SK-N-SH (cell line): ENCODE results near the gene GARRE1. TPM values are rescaled to one million over a fixed set of nuclear protein-coding genes. Genes with fewer than 3 reads are reported as not detected.

Source experiments
- CTCF ChIA-PET: fragments of 300-600, 350-600 bp; formaldehyde crosslinking; extraction: SDS; loops from one replicate; lab custom pipeline; 2021; lab: Yijun Ruan, JAX
- POLR2A ChIA-PET: fragments of 350-600 bp; sonication (Branson Sonifier 250); formaldehyde crosslinking; extraction: SDS; loops from one replicate; lab custom pipeline; 2020; ENCODE audit warnings: antibody characterized with exemption, inconsistent platforms; lab: Yijun Ruan, JAX
- DNase-seq: peaks from one replicate; pipeline ENCODE4 v3.0.0; 2012
- H2AFZ ChIP-seq: fragments of 200-600 bp; sonication (generic); 2 replicates; pipeline ENCODE4 v1.8.1; 2016; ENCODE audit warnings: antibody characterized with exemption, mild to moderate bottlenecking, low read depth
- H3F3A ChIP-seq: fragments of 200-600 bp; sonication (generic); replicated peaks from 2 replicates; pipeline ENCODE3; 2016; ENCODE audit warnings: antibody characterized with exemption, mild to moderate bottlenecking; ENCODE audit not compliant: insufficient read depth
- H3K27ac ChIP-seq, 2 experiments: fragments of 200-500 bp in 1 of 2; fragments of 200-600 bp in 1 of 2; sonication (Bioruptor generic) in 1 of 2; sonication (generic), shearing (Covaris generic) in 1 of 2; 2 replicates each; pipeline versions ENCODE4 v1.5.1 to v1.6.1; 2014 to 2016; ENCODE audit warnings: low read depth in 2 of 2, inconsistent platforms in 1 of 2, low read length in 1 of 2, mild to moderate bottlenecking in 1 of 2, mixed read lengths in 1 of 2
- H3K27me3 ChIP-seq: fragments of 200-600 bp; sonication (generic), shearing (Covaris generic); 2 replicates; pipeline ENCODE4 v1.6.1; 2016; ENCODE audit warnings: mixed run types; ENCODE audit not compliant: insufficient read depth
- H3K36me3 ChIP-seq, 2 experiments: fragments of 200-500 bp in 1 of 2; fragments of 200-600 bp in 1 of 2; sonication (Bioruptor generic) in 1 of 2; sonication (generic) in 1 of 2; replicated peaks in 1 of 2; 2 replicates each; pipeline versions ENCODE3 to v1.5.1; 2014 to 2016; ENCODE audit warnings: low read length in 1 of 2, mild to moderate bottlenecking in 1 of 2; ENCODE audit not compliant: insufficient read depth in 2 of 2, control insufficient read depth in 1 of 2
- H3K4me1 ChIP-seq, 2 experiments: fragments of 200-500 bp in 1 of 2; fragments of 200-600 bp in 1 of 2; sonication (Bioruptor generic) in 1 of 2; sonication (generic), shearing (Covaris generic) in 1 of 2; 2 replicates each; pipeline versions ENCODE4 v1.5.1 to v1.6.1; 2014 to 2016; ENCODE audit warnings: low read depth in 1 of 2, low read length in 1 of 2, mixed run types in 1 of 2; ENCODE audit not compliant: insufficient read depth in 2 of 2, control insufficient read depth in 1 of 2
- H3K4me2 ChIP-seq: fragments of 200-600 bp; sonication (generic), shearing (Covaris generic); 2 replicates; pipeline ENCODE4 v1.6.1; 2017; ENCODE audit warnings: mixed run types
- H3K4me3 ChIP-seq, 2 experiments: fragments of 200-500 bp in 1 of 2; fragments of 200-600 bp in 1 of 2; sonication (Bioruptor generic) in 1 of 2; sonication (generic), shearing (Covaris generic) in 1 of 2; 2 replicates each; pipeline versions ENCODE4 v1.5.1 to v1.8.1; 2014 to 2016; ENCODE audit warnings: low read depth in 2 of 2, inconsistent platforms in 1 of 2, low read length in 1 of 2, mild to moderate bottlenecking in 1 of 2, mixed read lengths in 1 of 2, moderate library complexity in 1 of 2
- H3K79me2 ChIP-seq: fragments of 200-600 bp; sonication (generic); 2 replicates; pipeline ENCODE4 v1.8.1; 2017; ENCODE audit warnings: mild to moderate bottlenecking; ENCODE audit not compliant: insufficient read depth
- H3K9ac ChIP-seq: fragments of 200-600 bp; sonication (generic); 2 replicates; pipeline ENCODE4 v1.6.1; 2017; ENCODE audit warnings: mixed run types
- H3K9me2 ChIP-seq: fragments of 200-600 bp; sonication (generic); 2 replicates; pipeline ENCODE4 v1.6.1; 2017; ENCODE audit warnings: mixed run types
- H3K9me3 ChIP-seq: fragments of 200-600 bp; sonication (generic); 2 replicates; pipeline ENCODE4 v1.6.1; 2017; ENCODE audit warnings: mixed run types, mild to moderate bottlenecking, moderate library complexity
- H4K20me1 ChIP-seq: fragments of 200-600 bp; sonication (generic); 2 replicates; pipeline ENCODE4 v1.6.1; 2017; ENCODE audit warnings: mild to moderate bottlenecking, mixed run types; ENCODE audit not compliant: insufficient read depth
- CHD2 ChIP-seq: fragments of 150-350 bp; IDR thresholded peaks from 2 replicates; pipeline ENCODE4 v1.6.1; 2018; ENCODE audit warnings: low read length; ENCODE audit not compliant: partially characterized antibody
- FOXJ3 ChIP-seq: sonication (generic); formaldehyde crosslinking; IDR thresholded peaks from 2 replicates; pipeline ENCODE4 v1.5.1; 2020; ENCODE audit warnings: mild to moderate bottlenecking, missing genetic modification reagents
- FOXM1 ChIP-seq: IDR thresholded peaks from 2 replicates; pipeline ENCODE4 v1.4.0; 2012; ENCODE audit warnings: low read depth, mild to moderate bottlenecking
- GABPA ChIP-seq: IDR thresholded peaks from 2 replicates; pipeline ENCODE4 v1.4.0; 2012; ENCODE audit warnings: low read depth, mild to moderate bottlenecking
- IRF3 ChIP-seq: fragments of 150-350 bp; IDR thresholded peaks from 2 replicates; pipeline ENCODE4 v1.6.1; 2016; ENCODE audit warnings: mild to moderate bottlenecking, low read depth, low read length
- JUND ChIP-seq: IDR thresholded peaks from 2 replicates; pipeline ENCODE4 v1.4.0; 2012
- MAX ChIP-seq: IDR thresholded peaks from 2 replicates; pipeline ENCODE4 v1.4.0; 2012; ENCODE audit warnings: low read depth
- MEF2A ChIP-seq: IDR thresholded peaks from 2 replicates; pipeline ENCODE4 v1.4.0; 2012; ENCODE audit warnings: low read depth, borderline replicate concordance
- MXI1 ChIP-seq: IDR thresholded peaks from 2 replicates; pipeline ENCODE4 v1.6.1; 2012; ENCODE audit warnings: mild to moderate bottlenecking, low read depth, low read length, improper control_type of control experiment
- NFIC ChIP-seq: IDR thresholded peaks from 2 replicates; pipeline ENCODE4 v1.4.0; 2012; ENCODE audit warnings: borderline replicate concordance
- PBX3 ChIP-seq: IDR thresholded peaks from 2 replicates; pipeline ENCODE4; 2012
- POLR2AphosphoS5 ChIP-seq: IDR thresholded peaks from 2 replicates; pipeline ENCODE4 v1.6.1; 2012; ENCODE audit warnings: low read depth, low read length
- RCOR1 ChIP-seq: fragments of 150-350 bp; IDR thresholded peaks from 2 replicates; pipeline ENCODE4 v1.6.1; 2017; ENCODE audit warnings: antibody characterized with exemption, low read length
- RFX5 ChIP-seq: IDR thresholded peaks from 2 replicates; pipeline ENCODE4 v1.6.1; 2012; ENCODE audit warnings: mild to moderate bottlenecking, improper control_type of control experiment, low read length
- RXRA ChIP-seq: IDR thresholded peaks from 2 replicates; pipeline ENCODE4 v1.4.0; 2012; ENCODE audit warnings: low read depth, mild to moderate bottlenecking, borderline replicate concordance
- TAF1 ChIP-seq: IDR thresholded peaks from 2 replicates; pipeline ENCODE4 v1.6.1; 2012; ENCODE audit warnings: low read depth, mild to moderate bottlenecking, low read length, moderate library complexity, borderline replicate concordance
- TEAD4 ChIP-seq: IDR thresholded peaks from 2 replicates; pipeline ENCODE4 v1.4.0; 2012; ENCODE audit warnings: mild to moderate bottlenecking, borderline replicate concordance; ENCODE audit not compliant: insufficient read depth
- USF1 ChIP-seq: IDR thresholded peaks from 2 replicates; pipeline ENCODE4 v1.4.0; 2012; ENCODE audit warnings: low read depth, borderline replicate concordance
- USF2 ChIP-seq: fragments of 150-350 bp; IDR thresholded peaks from 2 replicates; pipeline ENCODE4 v1.6.1; 2017; ENCODE audit warnings: antibody characterized with exemption, low read length, low read depth, borderline replicate concordance
- YY1 ChIP-seq: IDR thresholded peaks from 2 replicates; pipeline ENCODE4 v1.4.0; 2012; ENCODE audit warnings: low read depth, mild to moderate bottlenecking
- WGBS: methylation state at CpG from one replicate; pipeline ENCODE4 v1.1.6; 2017; ENCODE audit warnings: low lambda C conversion rate; 5-methylcytosine and 5-hydroxymethylcytosine counted together
- polyA plus RNA-seq, 3 experiments: library from polyadenylated mRNA; depleted of rRNA; stranded (reverse); fragments of >200 nt; gene quantifications; 2 replicates each; pipeline ENCODE4 v1.2.3, GENCODE V29; 2012

The GARRE1 gene
- polyA plus RNA-seq, 1 of the 3 experiments (the other 2 are of a cell fraction): 9.7 TPM

- no peaks in the 10 kb centered on the region for H3K27me3 ChIP-seq
- H3K4me2 ChIP-seq: no peak overlapping the region
- no peaks in the 10 kb centered on the region for H4K20me1 ChIP-seq
- POLR2A ChIA-PET: no interaction called here
- H3K4me1 ChIP-seq: no peaks in the 10 kb centered on the region
- peaks cover 0 to 12% of the 10 kb centered on the region in 2 experiments for H3K36me3 ChIP-seq
- CTCF ChIA-PET: no interaction called here
- no peaks in the 10 kb centered on the region for H3K9me2 ChIP-seq
- H3K27ac ChIP-seq: no peak overlapping the region
- TF ChIP-seq USF2 (no peak), NFIC (no peak), MEF2A (no peak), IRF3 (no peak), TEAD4 (no peak), PBX3 (no peak), MAX (no peak)
- peaks cover 3% of the 10 kb centered on the region for H3F3A ChIP-seq
- 95% methylated on average over 4 of the region's 4 CpGs for WGBS
- H3K4me3 ChIP-seq: no peak overlapping the region
- peaks cover 26% of the 10 kb centered on the region for H3K79me2 ChIP-seq
- H3K9ac ChIP-seq: no peak overlapping the region
- H2AFZ ChIP-seq: no peak overlapping the region
- no peaks in the 10 kb centered on the region for H3K9me3 ChIP-seq
- no peak for DNase-seq
These were observed 34.0 kb downstream of the GARRE1 start for GRCh38 chr19:34288381-34288780.

GRCh38 chr19:34291235-34291634 lies 36.9 kb downstream of the GARRE1 start:
- H3K4me1 ChIP-seq: no peaks in the 10 kb centered on the region
- ChIA-PET POLR2A (no interaction called here), CTCF (no interaction called here)
- H3F3A ChIP-seq: no peaks in the 10 kb centered on the region
- 92% methylated on average over 2 of the region's 2 CpGs for WGBS
- no peak overlapping the region for H3K4me2 ChIP-seq
- H3K9ac ChIP-seq: no peak overlapping the region
- H3K27me3 ChIP-seq: no peaks in the 10 kb centered on the region
- no peak overlapping the region for H3K4me3 ChIP-seq
- no peak for TF ChIP-seq CHD2
- no peak for TF ChIP-seq JUND
- no peak for TF ChIP-seq USF1
- no peak for TF ChIP-seq FOXM1
- no peak for TF ChIP-seq GABPA
- no peak for TF ChIP-seq TAF1
- no peak for TF ChIP-seq RCOR1
- TF ChIP-seq RFX5: no peak
- TF ChIP-seq MXI1: no peak
- TF ChIP-seq POLR2AphosphoS5: no peak
- TF ChIP-seq TEAD4: no peak
- no peak for TF ChIP-seq USF2
- no peak for TF ChIP-seq RXRA
- TF ChIP-seq MEF2A: no peak
- TF ChIP-seq YY1: no peak
- TF ChIP-seq FOXJ3 (CRISPR knock-in tag): no peak
- no peak for TF ChIP-seq IRF3
- no peaks in the 10 kb centered on the region for H4K20me1 ChIP-seq
- DNase-seq: no peak
- H3K36me3 ChIP-seq: peaks cover 0 to 7% of the 10 kb centered on the region in 2 experiments
- H3K27ac ChIP-seq: no peak overlapping the region
- no peaks in the 10 kb centered on the region for H3K9me2 ChIP-seq
- H3K79me2 ChIP-seq: peaks cover 18% of the 10 kb centered on the region; the same call in 1 of the 2 replicates
- no peak overlapping the region for H2AFZ ChIP-seq
- no peaks in the 10 kb centered on the region for H3K9me3 ChIP-seq
